HG02571 (cell line): ENCODE results near the gene TBX18.

Experiments
- ATAC-seq: cut with Tn5 transposase; IDR thresholded peaks from one replicate; pipeline ENCODE4 v1.9.1; 2021; ENCODE audit warnings: mild to moderate bottlenecking, moderate library complexity; ENCODE audit not compliant: unreplicated experiment

The TBX18 gene

GRCh38 chr6:84752118-84752850 lies 12.1 kb downstream of the TBX18 start:
- ATAC-seq: no peak

DNA sequence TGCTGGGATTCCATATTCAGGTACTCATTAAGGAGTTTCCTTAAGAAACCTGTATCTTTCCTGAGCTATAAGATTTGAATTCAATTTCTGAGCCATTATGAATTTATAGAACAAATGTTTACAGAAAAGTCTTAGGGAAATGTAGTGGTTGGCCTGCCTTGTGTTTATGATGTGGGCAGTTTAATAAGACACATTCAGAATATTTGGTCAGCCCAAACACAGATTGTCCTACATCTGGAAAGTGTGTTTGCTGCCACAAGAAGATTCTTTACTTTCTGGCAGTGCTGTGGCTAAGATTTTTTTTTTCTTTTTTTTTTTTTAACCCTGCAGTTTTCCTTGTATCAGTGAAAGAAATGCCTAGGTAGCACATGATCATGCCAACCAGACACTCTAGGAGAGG lies 15.2 kb downstream of the TBX18 start:
- no peak for ATAC-seq

GRCh38 chr6:84748376-84748775 lies 16.0 kb downstream of the TBX18 start:
- ATAC-seq: no peak

DNA sequence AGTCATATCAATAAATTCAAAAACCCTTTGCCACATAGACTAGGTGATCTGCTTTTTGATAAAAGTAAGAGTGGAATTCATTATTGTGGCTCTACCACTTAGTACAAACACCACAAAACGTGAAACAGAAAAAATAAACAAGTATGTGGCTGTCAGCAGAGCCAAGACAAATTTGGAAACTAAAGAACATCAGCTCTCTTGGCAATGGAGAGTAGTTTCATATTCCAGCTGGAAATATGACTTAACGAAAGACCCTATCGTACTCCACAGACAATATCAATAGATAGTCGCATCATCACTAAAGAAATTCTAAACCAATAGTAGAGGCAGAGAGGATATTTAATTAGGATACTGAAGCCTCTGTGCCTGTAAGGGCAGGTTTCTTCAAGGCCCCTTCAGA lies 20.8 kb downstream of the TBX18 start:
- no peak for ATAC-seq

DNA sequence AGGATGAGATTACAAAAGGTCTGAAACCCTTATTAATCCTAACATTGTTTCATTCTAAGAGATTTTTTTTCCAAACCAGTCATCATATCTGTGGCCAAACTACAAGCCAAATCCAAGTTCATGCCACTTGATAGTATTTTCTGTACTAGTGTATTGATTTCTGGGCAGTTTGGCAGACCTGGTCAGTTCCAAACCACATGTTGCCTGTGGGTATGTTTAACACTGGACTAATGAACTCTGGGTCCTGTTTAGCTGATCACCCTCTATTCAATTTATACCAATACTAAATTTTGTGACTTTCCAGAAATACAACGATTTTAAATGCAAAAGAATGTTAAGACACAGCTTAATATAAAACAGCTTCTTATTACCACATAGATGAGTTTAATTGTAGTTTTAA lies 24.0 kb downstream of the TBX18 start:
- ATAC-seq: no peak

- ATAC-seq: no peak
Measured at GRCh38 chr6:84739866-84740208, 24.6 kb downstream of the TBX18 start.

- ATAC-seq: no peak
Measured at GRCh38 chr6:84738996-84739865, 25.2 kb downstream of the TBX18 start.

- ATAC-seq: no peak
Measured at GRCh38 chr6:84733889-84734288, 30.5 kb downstream of the TBX18 start.

- no peak for ATAC-seq
Measured at GRCh38 chr6:84731901-84732300, 32.5 kb downstream of the TBX18 start.

DNA sequence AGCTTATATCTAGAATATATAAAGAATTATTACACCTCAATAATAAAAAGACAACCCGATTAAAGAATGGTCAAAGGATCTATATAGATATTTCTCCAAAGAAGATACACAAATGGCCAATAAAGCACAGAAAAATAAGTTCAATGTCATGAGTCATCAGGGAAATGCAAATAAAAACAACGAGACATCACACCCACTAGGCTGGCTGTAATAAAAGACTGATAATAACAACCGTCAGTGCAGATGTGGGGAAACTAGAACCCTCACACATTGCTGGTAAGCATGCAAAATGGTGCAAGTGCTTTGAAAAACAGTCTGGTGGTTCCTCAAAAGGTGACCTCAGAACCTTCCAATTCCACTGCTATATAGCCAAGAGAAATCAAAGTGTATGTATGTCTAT lies 33.0 kb downstream of the TBX18 start:
- no peak for ATAC-seq

GRCh38 chr6:84728602-84729001 lies 35.8 kb downstream of the TBX18 start:
- no peak for ATAC-seq

DNA sequence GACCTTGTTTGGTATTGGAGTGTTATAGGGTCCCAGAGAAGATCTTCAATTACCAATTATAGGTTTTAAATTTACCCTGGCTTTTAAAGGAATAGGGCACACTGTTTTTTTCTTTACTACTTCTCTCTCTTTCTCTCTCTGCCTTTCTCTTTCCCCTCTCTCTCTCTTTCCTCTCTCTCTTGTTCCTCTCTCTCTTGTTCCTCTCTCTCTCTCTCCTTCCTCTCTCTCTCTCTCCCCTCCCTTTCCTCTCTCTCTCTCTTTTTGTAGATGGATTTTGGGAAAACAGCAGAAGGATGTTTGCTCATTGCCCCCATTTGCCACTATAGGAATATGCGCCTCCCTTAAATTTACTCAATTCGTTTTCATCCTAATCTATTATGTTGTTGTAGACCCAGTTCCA lies 45.2 kb downstream of the TBX18 start:
- ATAC-seq: no peak

GRCh38 chr6:84718038-84718955 lies 46.1 kb downstream of the TBX18 start:
- no peak for ATAC-seq

- ATAC-seq: no peak
Measured at GRCh38 chr6:84709121-84709520, 55.3 kb downstream of the TBX18 start.

DNA sequence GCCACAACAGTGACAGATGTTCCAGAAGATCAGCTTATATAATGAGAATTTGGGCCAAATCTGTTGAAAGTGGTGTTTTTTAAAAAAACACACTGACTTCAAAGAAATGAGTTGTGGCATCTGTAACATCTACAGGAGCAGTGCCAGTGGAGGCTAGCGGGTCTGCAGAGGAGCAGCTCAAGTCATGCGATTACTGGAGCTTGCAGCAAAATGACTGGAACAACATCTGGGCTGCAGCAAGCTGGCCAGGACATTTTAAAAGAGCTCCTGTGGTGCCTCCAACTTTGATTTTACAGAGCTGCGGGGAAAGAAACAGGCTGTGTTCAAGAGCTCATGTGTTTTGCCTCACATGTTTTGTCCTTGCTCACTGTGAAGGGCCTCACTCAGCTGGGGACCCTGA lies 57.2 kb downstream of the TBX18 start:
- no peak for ATAC-seq

GRCh38 chr6:84696166-84696565 lies 68.2 kb downstream of the TBX18 start:
- no peak for ATAC-seq

DNA sequence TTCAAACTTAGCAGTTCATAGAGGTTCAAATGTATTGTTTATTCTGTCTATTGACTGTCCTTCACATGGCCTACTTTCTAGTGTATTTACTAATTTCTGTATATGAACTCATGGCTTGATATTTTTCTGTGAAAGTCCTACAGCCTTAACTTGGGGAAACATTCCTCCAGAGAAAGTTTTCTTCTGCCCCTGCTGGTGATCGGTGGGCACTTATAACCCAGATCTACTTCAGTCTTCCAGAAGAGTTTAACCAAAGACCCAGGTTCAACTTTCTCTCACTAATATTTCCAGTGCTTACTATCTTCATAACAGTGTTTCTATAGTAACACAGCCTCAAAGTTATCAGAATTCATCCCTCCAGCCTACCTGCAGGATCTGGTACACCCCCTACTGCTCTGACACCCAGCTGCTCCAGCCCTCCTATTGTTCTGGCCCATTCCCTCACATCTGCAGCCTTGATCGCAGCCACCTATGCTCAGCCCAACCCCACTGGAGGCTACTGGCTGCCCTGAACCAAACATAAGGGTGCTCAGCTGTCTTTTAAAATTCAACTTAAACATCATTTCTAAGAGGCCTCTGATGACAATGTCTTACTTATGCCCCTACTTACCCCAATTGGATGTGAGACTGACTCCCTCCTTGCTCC lies 72.3 kb downstream of the TBX18 start:
- no peak for ATAC-seq

DNA sequence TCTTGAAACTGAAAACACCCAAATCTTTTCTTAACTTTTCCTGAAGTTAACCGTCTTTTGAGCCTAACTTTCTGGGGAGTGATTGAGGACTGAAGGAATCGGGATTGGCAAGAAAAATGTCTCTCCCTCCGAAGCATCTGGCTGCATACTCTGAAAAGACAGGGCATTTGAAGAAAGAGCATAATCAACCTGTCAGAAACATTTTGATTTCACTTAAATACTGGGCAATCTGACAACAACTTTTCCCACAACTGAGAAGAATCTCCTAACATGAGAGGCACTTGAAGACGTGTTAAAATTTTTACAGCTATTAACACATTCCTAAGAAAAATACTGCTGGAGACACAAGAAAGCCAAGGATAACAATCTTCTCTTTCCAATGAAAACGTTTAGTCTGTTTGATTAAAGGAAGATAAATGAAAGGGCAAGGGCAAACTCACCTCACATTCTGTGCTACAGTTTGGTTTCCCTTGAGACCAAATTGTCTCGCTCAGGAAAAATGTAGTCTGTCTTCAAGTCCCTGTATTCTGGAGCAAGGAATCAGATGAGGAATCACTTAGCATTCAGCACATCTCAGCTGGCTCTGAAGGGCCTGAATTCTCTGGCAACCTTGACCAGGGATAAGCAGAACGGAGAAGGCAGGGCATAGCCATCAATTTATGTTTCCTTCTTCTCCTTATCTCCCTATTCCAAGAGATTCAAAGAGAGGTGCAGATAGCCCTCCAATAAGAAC lies 76.1 kb downstream of the TBX18 start:
- ATAC-seq: no peak

- no peak for ATAC-seq
Measured at GRCh38 chr6:84687431-84687830, 77.0 kb downstream of the TBX18 start.

DNA sequence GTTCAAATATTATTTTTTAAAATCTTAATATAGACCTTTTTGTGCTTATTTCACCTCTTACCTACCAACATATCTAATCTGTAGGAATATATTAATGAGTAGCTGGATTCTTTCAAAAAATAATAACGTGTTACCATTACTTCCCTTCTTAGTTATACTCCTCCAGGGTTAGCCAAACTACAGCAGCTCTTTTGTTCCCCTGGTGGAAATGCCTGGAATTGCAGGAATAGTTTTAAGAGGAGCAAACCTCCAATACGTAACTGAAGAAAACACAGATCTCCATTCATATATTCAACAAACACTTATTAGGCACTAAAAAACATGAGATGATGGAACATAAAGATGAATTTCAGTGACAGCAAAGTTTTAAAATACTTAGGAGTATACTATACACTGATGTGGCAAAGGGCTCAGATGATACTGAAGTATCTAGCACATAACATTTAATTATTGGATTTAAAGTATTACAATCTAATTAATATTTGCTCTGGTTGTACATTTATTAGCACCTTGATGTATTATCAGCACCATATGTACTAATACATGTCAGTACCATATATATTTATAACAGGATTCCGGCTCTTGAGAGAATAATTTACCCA lies 78.3 kb downstream of the TBX18 start:
- ATAC-seq: no peak
